ENCODE measurements around the gene RAB5B. TPM values are rescaled to one million over a fixed set of nuclear protein-coding genes. Genes with fewer than 3 reads are reported as not detected.

Gene RAB5B
- total and polyA plus RNA-seq, 2 donors (not counting 3 experiments of a cell fraction or from before 2014, with no cell fraction given): 103 to 105 TPM

DNA sequence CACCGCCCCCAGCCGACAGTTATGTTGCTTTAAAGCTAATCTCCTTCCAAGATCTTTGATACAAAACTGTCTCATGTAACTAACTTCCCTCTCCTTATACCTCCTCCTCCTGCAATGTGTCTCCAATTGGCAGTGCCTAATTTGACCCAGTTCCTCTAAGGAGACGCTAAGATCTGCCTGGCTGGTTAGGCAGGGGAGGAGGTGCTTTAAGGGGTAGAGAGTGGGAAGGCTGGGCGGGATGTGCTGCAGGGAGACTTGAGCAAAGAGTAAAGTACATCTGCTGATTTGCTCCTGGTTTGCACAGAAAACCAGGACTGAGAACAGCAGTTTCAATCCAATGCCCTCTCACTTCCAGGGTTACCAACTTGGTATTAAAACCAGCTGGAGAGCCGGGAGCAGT lies 39.6 kb downstream of the RAB5B start:
- CTCF ChIA-PET: interaction anchor here (0.9 to 1.4 kb wide), 5 partner anchors 12 to 40 kb away, joined by 3 to 19 read pairs (median 4); no protein-coding TSS in a partner anchor
- intact Hi-C loops (cut with micrococcal nuclease): no loop called here
- FAIRE-seq: no peak
- dilution Hi-C loops (cut with MboI; ENCODE audit: extremely low pct_ligation_motif_present, low sequenced_read_pairs): no loop called here
- Histone ChIP-seq H3K9me3 (replicated peaks; ENCODE audit: control insufficient read depth, insufficient read depth, low read length) (no peaks in the 10 kb centered on the region), H4K20me1 (replicated peaks; ENCODE audit: control insufficient read depth, extremely low read depth, insufficient read depth, low read length) (no peaks in the 10 kb centered on the region), H3K9ac (replicated peaks; ENCODE audit: extremely low read depth, insufficient read depth, low read length) (no peak overlapping the region), H3K27me3 (ENCODE audit: control insufficient read depth in 2 of 2, insufficient read depth in 2 of 2, low read length in 2 of 2) (no peaks in the 10 kb centered on the region), H3K4me3 (replicated peaks in 1 of 3; ENCODE audit: insufficient read depth in 1 of 3, low read depth in 1 of 3, low read length in 3 of 3) (no peak overlapping the region), H3K36me3 (ENCODE audit: control insufficient read depth in 2 of 2, extremely low read depth in 1 of 2, insufficient read depth in 2 of 2, low read length in 2 of 2) (no peaks in the 10 kb centered on the region), H3K9me1 (replicated peaks; ENCODE audit: control insufficient read depth, extremely low read depth, insufficient read depth, low read length) (no peaks in the 10 kb centered on the region), H3K79me2 (ENCODE audit: control insufficient read depth, insufficient read depth, low read length) (no peaks in the 10 kb centered on the region), H2AFZ (ENCODE audit: low read depth, low read length) (no peak overlapping the region), H3K27ac (ENCODE audit: insufficient read depth, low read depth, low read length) (no peak overlapping the region), H3K4me2 (ENCODE audit: insufficient read depth, low read length) (no peak overlapping the region), H3K4me1 (ENCODE audit: control insufficient read depth, extremely low read depth, insufficient read depth, low read length) (no peaks in the 10 kb centered on the region)
- POLR2A ChIA-PET: no interaction called here
- TF ChIP-seq, protein P1, sequence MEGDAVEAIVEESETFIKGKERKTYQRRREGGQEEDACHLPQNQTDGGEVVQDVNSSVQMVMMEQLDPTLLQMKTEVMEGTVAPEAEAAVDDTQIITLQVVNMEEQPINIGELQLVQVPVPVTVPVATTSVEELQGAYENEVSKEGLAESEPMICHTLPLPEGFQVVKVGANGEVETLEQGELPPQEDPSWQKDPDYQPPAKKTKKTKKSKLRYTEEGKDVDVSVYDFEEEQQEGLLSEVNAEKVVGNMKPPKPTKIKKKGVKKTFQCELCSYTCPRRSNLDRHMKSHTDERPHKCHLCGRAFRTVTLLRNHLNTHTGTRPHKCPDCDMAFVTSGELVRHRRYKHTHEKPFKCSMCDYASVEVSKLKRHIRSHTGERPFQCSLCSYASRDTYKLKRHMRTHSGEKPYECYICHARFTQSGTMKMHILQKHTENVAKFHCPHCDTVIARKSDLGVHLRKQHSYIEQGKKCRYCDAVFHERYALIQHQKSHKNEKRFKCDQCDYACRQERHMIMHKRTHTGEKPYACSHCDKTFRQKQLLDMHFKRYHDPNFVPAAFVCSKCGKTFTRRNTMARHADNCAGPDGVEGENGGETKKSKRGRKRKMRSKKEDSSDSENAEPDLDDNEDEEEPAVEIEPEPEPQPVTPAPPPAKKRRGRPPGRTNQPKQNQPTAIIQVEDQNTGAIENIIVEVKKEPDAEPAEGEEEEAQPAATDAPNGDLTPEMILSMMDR (IDR thresholded peaks at IDR 0.05; ENCODE audit: extremely low read depth in 1 of 2, insufficient read depth in 1 of 2, low read depth in 1 of 2, low read length in 2 of 2): no peak
- TF ChIP-seq EZH2 (IDR thresholded peaks at IDR 0.05; ENCODE audit: borderline replicate concordance, low read depth, low read length, severe bottlenecking) (no peak), JUN (IDR thresholded peaks at IDR 0.05; ENCODE audit: borderline replicate concordance, insufficient read depth, insufficient read length, low read depth) (no peak), GATA2 (IDR thresholded peaks at IDR 0.05; ENCODE audit: insufficient read depth, insufficient read length, low read depth, low read length) (no peak), POLR2A (IDR thresholded peaks at IDR 0.05; ENCODE audit: low read depth, low read length) (no peak)
- no peak for DNase-seq (ENCODE audit: low read depth, low spot score)
- no TSS peak for BruUV-seq (replicated peaks)

DNA sequence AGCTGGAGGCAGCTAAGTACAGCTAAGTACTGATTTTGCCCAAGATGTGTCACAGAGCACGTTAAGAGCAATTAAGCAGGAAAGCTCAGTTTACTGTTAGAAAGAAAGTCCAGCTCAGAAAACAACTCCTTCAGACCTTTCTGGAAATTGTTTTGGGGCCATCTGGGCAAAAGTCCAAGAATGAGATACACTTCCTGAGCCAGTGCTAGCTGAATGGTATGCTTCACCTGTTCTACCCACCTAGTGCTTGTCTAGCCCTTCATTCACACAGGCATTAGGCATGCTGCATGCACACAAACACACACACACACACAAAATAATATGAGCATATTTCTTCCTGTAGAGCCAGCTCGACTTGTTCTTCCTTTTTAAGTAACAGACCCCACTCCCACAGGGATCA lies 40.3 kb downstream of the RAB5B start:
- H3K9me3 ChIP-seq (replicated peaks; ENCODE audit: control insufficient read depth, insufficient read depth, low read length): no peaks in the 10 kb centered on the region
- H4K20me1 ChIP-seq (replicated peaks; ENCODE audit: control insufficient read depth, extremely low read depth, insufficient read depth, low read length): no peaks in the 10 kb centered on the region
- TF ChIP-seq JUN (IDR thresholded peaks at IDR 0.05; ENCODE audit: borderline replicate concordance, insufficient read depth, insufficient read length, low read depth): no peak
- TF ChIP-seq, protein P2, sequence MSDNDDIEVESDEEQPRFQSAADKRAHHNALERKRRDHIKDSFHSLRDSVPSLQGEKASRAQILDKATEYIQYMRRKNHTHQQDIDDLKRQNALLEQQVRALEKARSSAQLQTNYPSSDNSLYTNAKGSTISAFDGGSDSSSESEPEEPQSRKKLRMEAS (IDR thresholded peaks at IDR 0.05; ENCODE audit: insufficient read depth, insufficient read length): no peak
- no peak for TF ChIP-seq EZH2 (IDR thresholded peaks at IDR 0.05; ENCODE audit: borderline replicate concordance, low read depth, low read length, severe bottlenecking)
- TF ChIP-seq POLR2A (IDR thresholded peaks at IDR 0.05; ENCODE audit: low read depth, low read length): no peak
- TF ChIP-seq POLR2AphosphoS5 (IDR thresholded peaks at IDR 0.05; ENCODE audit: insufficient read depth, low read depth, low read length): no peak
- no peak for TF ChIP-seq FOS (IDR thresholded peaks at IDR 0.05; ENCODE audit: borderline replicate concordance, insufficient read depth, low read length)
- no peak for TF ChIP-seq MYC (IDR thresholded peaks at IDR 0.05; ENCODE audit: low read depth, low read length)
- TF ChIP-seq GATA2 (IDR thresholded peaks at IDR 0.05; ENCODE audit: insufficient read depth, insufficient read length, low read depth, low read length): no peak
- TF ChIP-seq, protein P1 (IDR thresholded peaks at IDR 0.05; ENCODE audit: extremely low read depth in 1 of 2, insufficient read depth in 1 of 2, low read depth in 1 of 2, low read length in 2 of 2): no peak
- H3K9ac ChIP-seq (replicated peaks; ENCODE audit: extremely low read depth, insufficient read depth, low read length): no peak overlapping the region
- dilution Hi-C loops (cut with MboI; ENCODE audit: extremely low pct_ligation_motif_present, low sequenced_read_pairs): no loop called here
- H3K9me1 ChIP-seq (replicated peaks; ENCODE audit: control insufficient read depth, extremely low read depth, insufficient read depth, low read length): no peaks in the 10 kb centered on the region
- no peak overlapping the region for H2AFZ ChIP-seq (ENCODE audit: low read depth, low read length)
- ChIA-PET CTCF (interaction anchor here (0.9 to 1.4 kb wide), 5 partner anchors 11 to 41 kb away, joined by 3 to 19 read pairs (median 4); no protein-coding TSS in a partner anchor), POLR2A (no interaction called here)
- H3K27ac ChIP-seq (ENCODE audit: insufficient read depth, low read depth, low read length): no peak overlapping the region
- no peak overlapping the region for H3K4me3 ChIP-seq (replicated peaks in 1 of 3; ENCODE audit: insufficient read depth in 1 of 3, low read depth in 1 of 3, low read length in 3 of 3)
- H3K27me3 ChIP-seq (ENCODE audit: control insufficient read depth in 2 of 2, insufficient read depth in 2 of 2, low read length in 2 of 2): no peaks in the 10 kb centered on the region
- H3K4me1 ChIP-seq (ENCODE audit: control insufficient read depth, extremely low read depth, insufficient read depth, low read length): no peaks in the 10 kb centered on the region
- peak; percentile 19 for DNase-seq (ENCODE audit: low read depth, low spot score)
- H3K36me3 ChIP-seq (ENCODE audit: control insufficient read depth in 2 of 2, extremely low read depth in 1 of 2, insufficient read depth in 2 of 2, low read length in 2 of 2): no peaks in the 10 kb centered on the region
- H3K4me2 ChIP-seq (ENCODE audit: insufficient read depth, low read length): no peak overlapping the region
- BruUV-seq (replicated peaks): no TSS peak
- H3K79me2 ChIP-seq (ENCODE audit: control insufficient read depth, insufficient read depth, low read length): no peaks in the 10 kb centered on the region
- intact Hi-C loops (cut with micrococcal nuclease): no loop called here
- FAIRE-seq: no peak

Measured in endothelial cell of umbilical vein (primary cell).